ENCODE data around the gene AHNAK.
A peak's percentile ranks its signal among the peaks of the same experiment; 100 is the strongest.

Gene AHNAK, protein sequence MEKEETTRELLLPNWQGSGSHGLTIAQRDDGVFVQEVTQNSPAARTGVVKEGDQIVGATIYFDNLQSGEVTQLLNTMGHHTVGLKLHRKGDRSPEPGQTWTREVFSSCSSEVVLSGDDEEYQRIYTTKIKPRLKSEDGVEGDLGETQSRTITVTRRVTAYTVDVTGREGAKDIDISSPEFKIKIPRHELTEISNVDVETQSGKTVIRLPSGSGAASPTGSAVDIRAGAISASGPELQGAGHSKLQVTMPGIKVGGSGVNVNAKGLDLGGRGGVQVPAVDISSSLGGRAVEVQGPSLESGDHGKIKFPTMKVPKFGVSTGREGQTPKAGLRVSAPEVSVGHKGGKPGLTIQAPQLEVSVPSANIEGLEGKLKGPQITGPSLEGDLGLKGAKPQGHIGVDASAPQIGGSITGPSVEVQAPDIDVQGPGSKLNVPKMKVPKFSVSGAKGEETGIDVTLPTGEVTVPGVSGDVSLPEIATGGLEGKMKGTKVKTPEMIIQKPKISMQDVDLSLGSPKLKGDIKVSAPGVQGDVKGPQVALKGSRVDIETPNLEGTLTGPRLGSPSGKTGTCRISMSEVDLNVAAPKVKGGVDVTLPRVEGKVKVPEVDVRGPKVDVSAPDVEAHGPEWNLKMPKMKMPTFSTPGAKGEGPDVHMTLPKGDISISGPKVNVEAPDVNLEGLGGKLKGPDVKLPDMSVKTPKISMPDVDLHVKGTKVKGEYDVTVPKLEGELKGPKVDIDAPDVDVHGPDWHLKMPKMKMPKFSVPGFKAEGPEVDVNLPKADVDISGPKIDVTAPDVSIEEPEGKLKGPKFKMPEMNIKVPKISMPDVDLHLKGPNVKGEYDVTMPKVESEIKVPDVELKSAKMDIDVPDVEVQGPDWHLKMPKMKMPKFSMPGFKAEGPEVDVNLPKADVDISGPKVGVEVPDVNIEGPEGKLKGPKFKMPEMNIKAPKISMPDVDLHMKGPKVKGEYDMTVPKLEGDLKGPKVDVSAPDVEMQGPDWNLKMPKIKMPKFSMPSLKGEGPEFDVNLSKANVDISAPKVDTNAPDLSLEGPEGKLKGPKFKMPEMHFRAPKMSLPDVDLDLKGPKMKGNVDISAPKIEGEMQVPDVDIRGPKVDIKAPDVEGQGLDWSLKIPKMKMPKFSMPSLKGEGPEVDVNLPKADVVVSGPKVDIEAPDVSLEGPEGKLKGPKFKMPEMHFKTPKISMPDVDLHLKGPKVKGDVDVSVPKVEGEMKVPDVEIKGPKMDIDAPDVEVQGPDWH (N-terminal part only)

DNA sequence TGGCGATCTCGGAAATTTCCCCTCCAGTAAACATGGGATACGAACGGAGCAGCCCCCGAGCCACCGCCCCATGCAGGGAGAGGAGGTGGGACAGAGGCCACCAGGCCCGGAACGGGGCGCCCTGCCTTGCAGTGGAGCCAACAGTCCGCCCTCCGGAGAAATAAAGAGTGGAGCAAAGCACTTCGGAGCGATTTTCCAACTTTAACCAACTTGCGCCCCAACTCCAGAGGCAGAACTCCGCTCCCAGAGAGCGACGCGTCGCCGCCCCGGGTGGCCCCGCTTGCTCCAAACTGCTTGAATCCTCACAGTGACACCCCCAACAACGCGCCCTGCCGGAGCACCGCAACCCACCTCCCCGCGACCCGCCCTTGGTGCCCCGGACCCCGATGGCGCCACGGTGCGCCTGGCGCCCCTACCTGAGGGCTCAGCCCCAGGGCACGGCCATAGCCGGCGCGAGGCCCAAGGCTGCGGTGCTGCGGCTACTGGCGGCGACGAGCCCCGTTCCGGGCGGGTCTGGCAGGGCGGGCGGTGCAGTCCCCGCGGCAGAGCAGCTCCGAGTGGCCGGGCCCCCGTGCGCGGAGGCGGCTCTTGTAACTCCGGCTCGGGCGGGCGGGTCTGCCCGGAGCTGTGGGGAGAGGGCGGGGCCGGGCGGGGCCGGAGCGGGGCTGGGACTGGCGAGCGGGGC, at the start of gene AHNAK:
Gene AHNAK, minus strand, starts transcription at position 563 of the 685 bp plus-strand sequence. CDS start 10,708 bp downstream, outside the sequence.
- DNase-seq: no peak
- Histone ChIP-seq H3K27ac (peak within 1 kb of the TSS; percentile 63), H3K27me3 (replicated peaks) (no peaks in the 10 kb centered on the region), H3K36me3 (replicated peaks) (no peaks in the 10 kb centered on the region), H3K4me3 (ENCODE audit: low read depth, low read length) (peak within 1 kb of the TSS; percentile 90)
- TF ChIP-seq, protein P1, sequence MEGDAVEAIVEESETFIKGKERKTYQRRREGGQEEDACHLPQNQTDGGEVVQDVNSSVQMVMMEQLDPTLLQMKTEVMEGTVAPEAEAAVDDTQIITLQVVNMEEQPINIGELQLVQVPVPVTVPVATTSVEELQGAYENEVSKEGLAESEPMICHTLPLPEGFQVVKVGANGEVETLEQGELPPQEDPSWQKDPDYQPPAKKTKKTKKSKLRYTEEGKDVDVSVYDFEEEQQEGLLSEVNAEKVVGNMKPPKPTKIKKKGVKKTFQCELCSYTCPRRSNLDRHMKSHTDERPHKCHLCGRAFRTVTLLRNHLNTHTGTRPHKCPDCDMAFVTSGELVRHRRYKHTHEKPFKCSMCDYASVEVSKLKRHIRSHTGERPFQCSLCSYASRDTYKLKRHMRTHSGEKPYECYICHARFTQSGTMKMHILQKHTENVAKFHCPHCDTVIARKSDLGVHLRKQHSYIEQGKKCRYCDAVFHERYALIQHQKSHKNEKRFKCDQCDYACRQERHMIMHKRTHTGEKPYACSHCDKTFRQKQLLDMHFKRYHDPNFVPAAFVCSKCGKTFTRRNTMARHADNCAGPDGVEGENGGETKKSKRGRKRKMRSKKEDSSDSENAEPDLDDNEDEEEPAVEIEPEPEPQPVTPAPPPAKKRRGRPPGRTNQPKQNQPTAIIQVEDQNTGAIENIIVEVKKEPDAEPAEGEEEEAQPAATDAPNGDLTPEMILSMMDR (IDR thresholded peaks at IDR 0.05; ENCODE audit: low read depth, low read length, missing control alignments): no peak
- in situ Hi-C loops (cut with HindIII; ENCODE audit: low pct_ligation_motif_present, low sequenced_read_pairs): no loop called here

DNA sequence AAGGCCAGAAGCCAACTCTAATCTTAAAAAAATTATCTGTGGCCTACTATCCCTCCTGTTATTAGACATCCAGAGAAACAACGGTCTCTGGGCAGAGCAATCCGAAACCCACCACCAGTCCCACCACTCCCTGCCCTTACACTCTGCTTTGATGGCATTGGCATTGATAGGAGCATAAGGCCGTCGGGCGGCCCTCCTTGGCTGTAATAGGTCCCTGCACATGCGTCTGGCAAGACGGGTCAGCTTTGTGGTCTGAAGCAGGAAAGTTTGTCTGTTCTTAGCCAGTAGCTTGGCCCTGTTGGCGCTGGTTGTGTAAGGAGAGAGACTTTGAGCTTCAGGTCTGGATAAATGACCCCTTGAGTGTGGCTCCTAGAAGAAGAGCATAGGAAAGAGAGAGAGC, 48.5 kb upstream of the AHNAK start:
- TF ChIP-seq, protein P1 (IDR thresholded peaks at IDR 0.05; ENCODE audit: low read depth, low read length, missing control alignments): no peak
- Histone ChIP-seq H3K27me3 (replicated peaks) (no peaks in the 10 kb centered on the region), H3K36me3 (replicated peaks) (peaks cover 56% of the 10 kb centered on the region), H3K27ac (no peak overlapping the region), H3K4me3 (ENCODE audit: low read depth, low read length) (no peak overlapping the region)
- in situ Hi-C loops (cut with HindIII; ENCODE audit: low pct_ligation_motif_present, low sequenced_read_pairs): no loop called here
- DNase-seq: no peak

DNA sequence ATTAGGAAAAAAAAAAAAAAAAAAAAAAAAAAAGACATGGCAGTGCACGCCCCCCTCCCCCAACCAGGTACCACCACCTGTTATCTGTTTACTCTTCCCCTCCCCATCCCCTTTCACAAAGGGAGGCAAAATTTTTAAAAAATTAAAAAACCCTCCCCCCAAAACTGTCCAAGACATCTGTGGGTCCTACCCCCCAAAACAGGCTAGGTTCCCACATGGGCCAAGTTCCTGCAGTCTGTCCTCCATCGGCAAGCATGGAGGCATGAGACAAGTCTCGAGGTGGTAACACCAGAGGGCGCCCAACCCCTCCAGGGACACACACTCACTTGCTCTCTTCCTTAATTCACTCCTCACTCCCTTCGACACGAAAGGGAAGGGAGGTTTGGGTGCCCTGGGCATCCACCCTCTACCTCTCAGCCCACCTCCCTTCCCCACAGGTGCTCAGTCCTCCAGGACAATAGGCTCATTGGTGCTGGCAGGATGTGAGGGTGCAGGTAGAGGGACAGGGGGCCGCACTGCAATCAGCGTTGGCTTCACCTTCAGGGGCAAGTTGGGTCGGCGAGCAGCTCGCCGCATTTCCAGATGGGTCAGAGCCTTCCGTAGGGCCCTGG, 46.9 kb upstream of the AHNAK start:
- Histone ChIP-seq H3K36me3 (replicated peaks) (peaks cover 52% of the 10 kb centered on the region), H3K27me3 (replicated peaks) (no peaks in the 10 kb centered on the region), H3K4me3 (ENCODE audit: low read depth, low read length) (no peak overlapping the region), H3K27ac (no peak overlapping the region)
- peak; percentile 70 for DNase-seq
- in situ Hi-C loops (cut with HindIII; ENCODE audit: low pct_ligation_motif_present, low sequenced_read_pairs): no loop called here
- TF ChIP-seq, protein P1 (IDR thresholded peaks at IDR 0.05; ENCODE audit: low read depth, low read length, missing control alignments): peak; percentile 80

DNA sequence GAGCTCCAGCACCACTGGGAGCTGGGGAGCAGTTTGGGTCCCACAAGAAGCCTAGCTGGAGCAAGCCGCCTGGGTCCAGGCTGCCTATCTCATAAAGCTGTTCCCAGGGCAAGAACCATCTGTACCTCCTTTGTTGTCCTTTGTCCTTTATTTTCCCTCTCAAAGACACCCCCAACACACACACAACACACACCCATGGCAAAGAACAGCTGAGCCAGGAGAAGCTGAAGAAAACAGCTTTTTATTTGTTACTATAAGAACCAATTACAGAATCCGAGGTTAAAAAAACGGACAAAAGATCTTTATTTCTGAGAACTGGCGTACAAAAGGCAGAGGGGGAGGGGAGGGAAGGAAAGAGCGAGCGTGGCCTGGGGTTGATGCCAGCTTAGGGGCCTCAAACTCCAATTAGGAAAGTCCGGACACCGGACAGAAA, 46.4 kb upstream of the AHNAK start:
- Histone ChIP-seq H3K36me3 (replicated peaks) (peaks cover 52% of the 10 kb centered on the region), H3K27ac (no peak overlapping the region), H3K4me3 (ENCODE audit: low read depth, low read length) (no peak overlapping the region), H3K27me3 (replicated peaks) (no peaks in the 10 kb centered on the region)
- in situ Hi-C loops (cut with HindIII; ENCODE audit: low pct_ligation_motif_present, low sequenced_read_pairs): no loop called here
- TF ChIP-seq, protein P1 (IDR thresholded peaks at IDR 0.05; ENCODE audit: low read depth, low read length, missing control alignments): no peak
- no peak for DNase-seq
